ENCODE results near the gene NFIB. TPM values are rescaled to one million over a fixed set of nuclear protein-coding genes. Genes with fewer than 3 reads are reported as not detected.

Gene NFIB
- total and polyA plus RNA-seq, 10 of the 15 experiments (the other 5 are each of a cell fraction or from before 2014, with no cell fraction given) = under 0.01 to 0.19 (median 0.05) TPM; not detected in 3

DNA sequence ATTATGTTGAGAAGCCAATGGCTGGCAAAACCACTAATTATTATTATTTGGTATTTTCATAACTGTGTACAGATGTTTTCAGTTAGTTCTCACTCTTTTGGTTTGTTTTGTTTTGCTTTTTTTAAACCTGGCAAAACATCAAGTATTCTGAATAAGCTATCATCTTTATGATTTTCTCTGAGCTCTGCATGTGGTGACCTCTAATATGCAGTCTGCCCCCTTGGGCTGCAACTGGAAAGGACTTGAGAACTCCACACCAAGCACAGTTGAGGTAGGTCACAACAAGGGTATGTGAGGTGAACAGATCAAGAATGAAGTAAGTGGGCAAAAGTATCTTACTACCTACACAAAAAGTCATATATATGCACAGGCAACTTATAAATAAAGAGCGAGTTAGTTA is 202.2 kb downstream of the NFIB start:
- ChIA-PET CTCF (interaction anchor here (0.6 to 1.6 kb wide), 2 partner anchors 9 to 96 kb away, joined by 3 to 5 read pairs; no protein-coding TSS in a partner anchor), POLR2A (no interaction called here)
- FAIRE-seq = no peak

More for the DNA sequence above, 202.2 kb downstream of the NFIB start:
- no peaks in the 10 kb centered on the region for H4K20me1 ChIP-seq (ENCODE audit: control insufficient read depth, insufficient read depth)
- in situ Hi-C loops (cut with MboI) = no loop called here
- ChIA-PET SMC1A (ENCODE audit: uncharacterized antibody, unreplicated experiment) (no interaction called here), RAD21 (ENCODE audit: unreplicated experiment) (no interaction called here)
- H3K9me3 ChIP-seq (replicated peaks; ENCODE audit: control insufficient read depth, insufficient read depth, low read length) = no peaks in the 10 kb centered on the region
- intact Hi-C loops (cut with micrococcal nuclease; ENCODE audit: unreplicated experiment) = no loop called here
- H3K27me3 ChIP-seq (replicated peaks in 1 of 2; ENCODE audit: control insufficient read depth in 2 of 2, insufficient read depth in 2 of 2, low read length in 1 of 2) = no peaks in the 10 kb centered on the region
- no TSS peak for BruUV-seq (replicated peaks)
- H3K9ac ChIP-seq (ENCODE audit: control insufficient read depth, insufficient read depth, low read length) = no peak overlapping the region
- H2AFZ ChIP-seq (ENCODE audit: control insufficient read depth, low read depth, low read length) = no peak overlapping the region
- no peak overlapping the region for H3K27ac ChIP-seq (ENCODE audit: control insufficient read depth, insufficient read depth)
- H3K4me2 ChIP-seq (ENCODE audit: control insufficient read depth, insufficient read depth) = no peak overlapping the region
- no peaks in the 10 kb centered on the region for H3K36me3 ChIP-seq (ENCODE audit: control insufficient read depth in 2 of 2, insufficient read depth in 2 of 2, low read length in 1 of 2)
- H3K4me1 ChIP-seq (ENCODE audit: control insufficient read depth, insufficient read depth, low read length) = no peaks in the 10 kb centered on the region
- DNase-seq (ENCODE audit: low read depth, low spot score) (no peak), ATAC-seq (no peak)
- H3K79me2 ChIP-seq (ENCODE audit: control insufficient read depth, insufficient read depth, low read length) = no peaks in the 10 kb centered on the region
- WGBS (ENCODE audit: insufficient coverage, insufficient replicate concordance, low lambda C conversion rate, missing lambda C conversion rate) = 30% methylated on average over 1 of the region's 1 CpG
- TF ChIP-seq ESRRA (IDR thresholded peaks at IDR 0.05; ENCODE audit: low read length) (no peak), ETV6 (conservative IDR thresholded peaks at IDR 0.05 in 1 of 2, IDR thresholded peaks at IDR 0.05 in 1 of 2; ENCODE audit: borderline replicate concordance in 1 of 2, low read depth in 1 of 2) (no peak), WRNIP1 (IDR thresholded peaks at IDR 0.05; ENCODE audit: borderline replicate concordance, low read depth, low read length) (no peak), CBFB (IDR thresholded peaks at IDR 0.05; ENCODE audit: low read depth) (no peak), GABPA (IDR thresholded peaks at IDR 0.05; ENCODE audit: low read depth) (no peak), YBX1 (IDR thresholded peaks at IDR 0.05) (no peak), CREM (IDR thresholded peaks at IDR 0.05; ENCODE audit: low read depth) (no peak), NFXL1 (IDR thresholded peaks at IDR 0.05; ENCODE audit: borderline replicate concordance) (no peak), NR2C2 (IDR thresholded peaks at IDR 0.05; ENCODE audit: borderline replicate concordance, control insufficient read depth, insufficient read length, low read depth) (no peak), CHD4 (IDR thresholded peaks at IDR 0.05) (no peak), RBBP5 (conservative IDR thresholded peaks at IDR 0.05) (no peak), MYC (IDR thresholded peaks at IDR 0.05; ENCODE audit: insufficient read depth, insufficient read length, insufficient replicate concordance, low read length, severe bottlenecking) (no peak), MEF2A (IDR thresholded peaks at IDR 0.05; ENCODE audit: insufficient read depth, low read depth, low read length) (no peak)
- TF ChIP-seq, protein P1, sequence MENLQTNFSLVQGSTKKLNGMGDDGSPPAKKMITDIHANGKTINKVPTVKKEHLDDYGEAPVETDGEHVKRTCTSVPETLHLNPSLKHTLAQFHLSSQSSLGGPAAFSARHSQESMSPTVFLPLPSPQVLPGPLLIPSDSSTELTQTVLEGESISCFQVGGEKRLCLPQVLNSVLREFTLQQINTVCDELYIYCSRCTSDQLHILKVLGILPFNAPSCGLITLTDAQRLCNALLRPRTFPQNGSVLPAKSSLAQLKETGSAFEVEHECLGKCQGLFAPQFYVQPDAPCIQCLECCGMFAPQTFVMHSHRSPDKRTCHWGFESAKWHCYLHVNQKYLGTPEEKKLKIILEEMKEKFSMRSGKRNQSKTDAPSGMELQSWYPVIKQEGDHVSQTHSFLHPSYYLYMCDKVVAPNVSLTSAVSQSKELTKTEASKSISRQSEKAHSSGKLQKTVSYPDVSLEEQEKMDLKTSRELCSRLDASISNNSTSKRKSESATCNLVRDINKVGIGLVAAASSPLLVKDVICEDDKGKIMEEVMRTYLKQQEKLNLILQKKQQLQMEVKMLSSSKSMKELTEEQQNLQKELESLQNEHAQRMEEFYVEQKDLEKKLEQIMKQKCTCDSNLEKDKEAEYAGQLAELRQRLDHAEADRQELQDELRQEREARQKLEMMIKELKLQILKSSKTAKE (IDR thresholded peaks at IDR 0.05; ENCODE audit: low read depth, poor library complexity, severe bottlenecking) = no peak
- TF ChIP-seq, protein P2, sequence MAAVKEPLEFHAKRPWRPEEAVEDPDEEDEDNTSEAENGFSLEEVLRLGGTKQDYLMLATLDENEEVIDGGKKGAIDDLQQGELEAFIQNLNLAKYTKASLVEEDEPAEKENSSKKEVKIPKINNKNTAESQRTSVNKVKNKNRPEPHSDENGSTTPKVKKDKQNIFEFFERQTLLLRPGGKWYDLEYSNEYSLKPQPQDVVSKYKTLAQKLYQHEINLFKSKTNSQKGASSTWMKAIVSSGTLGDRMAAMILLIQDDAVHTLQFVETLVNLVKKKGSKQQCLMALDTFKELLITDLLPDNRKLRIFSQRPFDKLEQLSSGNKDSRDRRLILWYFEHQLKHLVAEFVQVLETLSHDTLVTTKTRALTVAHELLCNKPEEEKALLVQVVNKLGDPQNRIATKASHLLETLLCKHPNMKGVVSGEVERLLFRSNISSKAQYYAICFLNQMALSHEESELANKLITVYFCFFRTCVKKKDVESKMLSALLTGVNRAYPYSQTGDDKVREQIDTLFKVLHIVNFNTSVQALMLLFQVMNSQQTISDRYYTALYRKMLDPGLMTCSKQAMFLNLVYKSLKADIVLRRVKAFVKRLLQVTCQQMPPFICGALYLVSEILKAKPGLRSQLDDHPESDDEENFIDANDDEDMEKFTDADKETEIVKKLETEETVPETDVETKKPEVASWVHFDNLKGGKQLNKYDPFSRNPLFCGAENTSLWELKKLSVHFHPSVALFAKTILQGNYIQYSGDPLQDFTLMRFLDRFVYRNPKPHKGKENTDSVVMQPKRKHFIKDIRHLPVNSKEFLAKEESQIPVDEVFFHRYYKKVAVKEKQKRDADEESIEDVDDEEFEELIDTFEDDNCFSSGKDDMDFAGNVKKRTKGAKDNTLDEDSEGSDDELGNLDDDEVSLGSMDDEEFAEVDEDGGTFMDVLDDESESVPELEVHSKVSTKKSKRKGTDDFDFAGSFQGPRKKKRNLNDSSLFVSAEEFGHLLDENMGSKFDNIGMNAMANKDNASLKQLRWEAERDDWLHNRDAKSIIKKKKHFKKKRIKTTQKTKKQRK (IDR thresholded peaks at IDR 0.05; ENCODE audit: low read depth, low read length) = no peak
- TF ChIP-seq, protein P3, sequence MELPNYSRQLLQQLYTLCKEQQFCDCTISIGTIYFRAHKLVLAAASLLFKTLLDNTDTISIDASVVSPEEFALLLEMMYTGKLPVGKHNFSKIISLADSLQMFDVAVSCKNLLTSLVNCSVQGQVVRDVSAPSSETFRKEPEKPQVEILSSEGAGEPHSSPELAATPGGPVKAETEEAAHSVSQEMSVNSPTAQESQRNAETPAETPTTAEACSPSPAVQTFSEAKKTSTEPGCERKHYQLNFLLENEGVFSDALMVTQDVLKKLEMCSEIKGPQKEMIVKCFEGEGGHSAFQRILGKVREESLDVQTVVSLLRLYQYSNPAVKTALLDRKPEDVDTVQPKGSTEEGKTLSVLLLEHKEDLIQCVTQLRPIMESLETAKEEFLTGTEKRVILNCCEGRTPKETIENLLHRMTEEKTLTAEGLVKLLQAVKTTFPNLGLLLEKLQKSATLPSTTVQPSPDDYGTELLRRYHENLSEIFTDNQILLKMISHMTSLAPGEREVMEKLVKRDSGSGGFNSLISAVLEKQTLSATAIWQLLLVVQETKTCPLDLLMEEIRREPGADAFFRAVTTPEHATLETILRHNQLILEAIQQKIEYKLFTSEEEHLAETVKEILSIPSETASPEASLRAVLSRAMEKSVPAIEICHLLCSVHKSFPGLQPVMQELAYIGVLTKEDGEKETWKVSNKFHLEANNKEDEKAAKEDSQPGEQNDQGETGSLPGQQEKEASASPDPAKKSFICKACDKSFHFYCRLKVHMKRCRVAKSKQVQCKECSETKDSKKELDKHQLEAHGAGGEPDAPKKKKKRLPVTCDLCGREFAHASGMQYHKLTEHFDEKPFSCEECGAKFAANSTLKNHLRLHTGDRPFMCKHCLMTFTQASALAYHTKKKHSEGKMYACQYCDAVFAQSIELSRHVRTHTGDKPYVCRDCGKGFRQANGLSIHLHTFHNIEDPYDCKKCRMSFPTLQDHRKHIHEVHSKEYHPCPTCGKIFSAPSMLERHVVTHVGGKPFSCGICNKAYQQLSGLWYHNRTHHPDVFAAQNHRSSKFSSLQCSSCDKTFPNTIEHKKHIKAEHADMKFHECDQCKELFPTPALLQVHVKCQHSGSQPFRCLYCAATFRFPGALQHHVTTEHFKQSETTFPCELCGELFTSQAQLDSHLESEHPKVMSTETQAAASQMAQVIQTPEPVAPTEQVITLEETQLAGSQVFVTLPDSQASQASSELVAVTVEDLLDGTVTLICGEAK (IDR thresholded peaks at IDR 0.05; ENCODE audit: borderline replicate concordance) = no peak
- H3K4me3 ChIP-seq = no peak overlapping the region

Measured in GM12878 (cell line).